GM12891 (cell line): ENCODE measurements around the gene PANK2.

Source experiments
- PAX5 ChIP-seq: IDR thresholded peaks from 2 replicates; pipeline ENCODE4 v1.6.1; 2011; ENCODE audit warnings: low read length, moderate library complexity, mild to moderate bottlenecking; ENCODE audit not compliant: insufficient read depth, severe bottlenecking
- POLR2A ChIP-seq: IDR thresholded peaks from 2 replicates; pipeline ENCODE4 v1.6.1; 2011; ENCODE audit warnings: low read depth, low read length, control low read depth
- POLR2AphosphoS5 ChIP-seq: IDR thresholded peaks from 2 replicates; pipeline ENCODE4 v1.6.1; 2011; ENCODE audit warnings: low read depth, low read length, control low read depth
- POU2F2 ChIP-seq: IDR thresholded peaks from 2 replicates; pipeline ENCODE4 v1.6.1; 2011; ENCODE audit warnings: low read depth, mild to moderate bottlenecking, control low read depth, low read length, moderate library complexity
- TAF1 ChIP-seq: IDR thresholded peaks from 2 replicates; pipeline ENCODE4 v1.6.1; 2011; ENCODE audit warnings: low read depth, low read length, control low read depth

DNA sequence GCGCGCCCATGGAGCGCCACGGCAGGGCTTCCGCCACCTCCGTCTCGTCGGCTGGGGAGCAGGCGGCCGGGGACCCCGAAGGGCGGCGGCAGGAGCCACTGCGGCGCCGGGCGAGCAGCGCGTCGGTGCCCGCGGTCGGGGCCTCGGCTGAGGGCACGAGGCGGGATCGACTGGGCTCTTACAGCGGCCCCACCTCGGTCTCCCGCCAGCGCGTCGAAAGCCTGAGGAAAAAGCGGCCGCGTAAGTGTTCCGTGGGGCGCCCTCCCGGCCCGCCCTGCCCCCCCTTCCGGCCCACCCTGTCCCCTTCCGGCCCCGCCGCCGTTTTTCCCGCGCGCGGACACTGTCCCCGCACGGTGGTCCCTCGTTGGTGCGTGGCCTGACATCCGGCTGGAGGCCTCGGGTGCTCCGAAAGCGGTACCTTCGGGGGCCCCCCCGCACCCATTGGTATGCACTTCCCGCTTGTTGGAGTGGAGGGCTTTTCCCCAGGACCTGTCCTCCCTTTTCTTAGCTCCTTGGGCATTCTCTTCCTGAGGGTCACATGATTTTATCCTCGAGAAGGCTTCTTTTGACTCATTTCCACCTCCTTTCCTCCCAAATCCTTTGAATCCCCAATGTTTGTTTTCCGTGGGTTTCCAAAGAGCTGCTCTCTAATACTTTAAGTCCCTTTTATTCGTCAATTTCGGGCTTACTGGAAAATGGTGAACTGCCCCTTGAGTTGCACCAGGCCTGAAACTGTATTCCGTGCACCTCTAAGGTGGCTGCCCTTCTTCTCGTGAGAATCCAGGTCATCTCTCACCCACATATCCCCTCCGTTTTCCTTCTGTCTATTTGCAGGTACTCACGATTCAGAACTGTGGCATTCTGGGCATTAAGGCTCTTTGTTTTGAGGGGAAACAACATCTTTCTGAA, 556 bp downstream of the PANK2 start:
- TF ChIP-seq POLR2AphosphoS5 = no peak
- TF ChIP-seq TAF1 = 0 out of 2 replicates have a peak, but pooled peaks have one; percentile 13
- TF ChIP-seq POLR2A = no peak
- no peak for TF ChIP-seq PAX5
- TF ChIP-seq POU2F2 = no peak
